ENCODE results near the gene NFATC2. TPM values are rescaled to one million over a fixed set of nuclear protein-coding genes. Genes with fewer than 3 reads are reported as not detected.
A peak's percentile ranks its signal among the peaks of the same experiment; 100 is the strongest.

Gene NFATC2
- total RNA-seq, 4 donors from 2014 or later: 1.6 to 3.9 (median 2.8) TPM

- peaks cover 35 to 37% of the 10 kb centered on the region in 2 donors for H3K4me1 ChIP-seq
- DNase-seq: peak; percentile 36 to 41
- in situ Hi-C loops (cut with MboI; ENCODE audit: low sequenced_read_pairs in 4 of 4): loop anchor here in 1 of 4 donors (10.0 kb wide), 1 partner anchor 108 kb away; no protein-coding TSS in a partner anchor
- H3K9me3 ChIP-seq: no peaks in the 10 kb centered on the region
- no peaks in the 10 kb centered on the region for H3K27me3 ChIP-seq
- TF ChIP-seq CTCF (IDR thresholded peaks at IDR 0.05 in 4 of 5, conservative IDR thresholded peaks at IDR 0.05 in 1 of 5): peak in 4 of 5 experiments; percentile 12 to 40 (median 23)
- peak; percentile 12 to 42 for TF ChIP-seq POLR2A (IDR thresholded peaks at IDR 0.05)
- no peaks in the 10 kb centered on the region for H3K36me3 ChIP-seq
- H3K27ac ChIP-seq: peak overlapping the region; percentile 45 to 83 (median 72)
- peak overlapping the region; percentile 57 to 72 (median 64) for H3K4me3 ChIP-seq
- peak; percentile 56 to 61 for ATAC-seq
- intact Hi-C loops (cut with DNase I; ENCODE audit: low total_unique reads): loop anchor here (2.0 kb wide), 1 partner anchor 20 kb away; the partner anchor contains the start of gene NFATC2
Observed at GRCh38 chr20:51562332-51563173, 20.0 kb upstream of the NFATC2 start.

- no peaks in the 10 kb centered on the region for H3K36me3 ChIP-seq
- intact Hi-C loops (cut with DNase I; ENCODE audit: low total_unique reads) (loop anchor here (2.0 kb wide), 1 partner anchor 19 kb away; the partner anchor contains the start of gene NFATC2), in situ Hi-C loops (cut with MboI; ENCODE audit: low sequenced_read_pairs in 4 of 4) (loop anchor here in 1 of 4 donors (10.0 kb wide), 1 partner anchor 107 kb away; no protein-coding TSS in a partner anchor)
- peak overlapping the region; percentile 45 to 83 (median 72) for H3K27ac ChIP-seq
- no peak for TF ChIP-seq CTCF (IDR thresholded peaks at IDR 0.05 in 4 of 5, conservative IDR thresholded peaks at IDR 0.05 in 1 of 5)
- no peak for TF ChIP-seq POLR2A (IDR thresholded peaks at IDR 0.05)
- DNase-seq (no peak), ATAC-seq (no peak)
- H3K4me3 ChIP-seq: peak overlapping the region; percentile 57 to 72 (median 64)
- no peaks in the 10 kb centered on the region for H3K9me3 ChIP-seq
- H3K4me1 ChIP-seq: peaks cover 35 to 37% of the 10 kb centered on the region in 2 donors
- no peaks in the 10 kb centered on the region for H3K27me3 ChIP-seq
Observed at GRCh38 chr20:51562027-51562331, 19.5 kb upstream of the NFATC2 start.

DNA sequence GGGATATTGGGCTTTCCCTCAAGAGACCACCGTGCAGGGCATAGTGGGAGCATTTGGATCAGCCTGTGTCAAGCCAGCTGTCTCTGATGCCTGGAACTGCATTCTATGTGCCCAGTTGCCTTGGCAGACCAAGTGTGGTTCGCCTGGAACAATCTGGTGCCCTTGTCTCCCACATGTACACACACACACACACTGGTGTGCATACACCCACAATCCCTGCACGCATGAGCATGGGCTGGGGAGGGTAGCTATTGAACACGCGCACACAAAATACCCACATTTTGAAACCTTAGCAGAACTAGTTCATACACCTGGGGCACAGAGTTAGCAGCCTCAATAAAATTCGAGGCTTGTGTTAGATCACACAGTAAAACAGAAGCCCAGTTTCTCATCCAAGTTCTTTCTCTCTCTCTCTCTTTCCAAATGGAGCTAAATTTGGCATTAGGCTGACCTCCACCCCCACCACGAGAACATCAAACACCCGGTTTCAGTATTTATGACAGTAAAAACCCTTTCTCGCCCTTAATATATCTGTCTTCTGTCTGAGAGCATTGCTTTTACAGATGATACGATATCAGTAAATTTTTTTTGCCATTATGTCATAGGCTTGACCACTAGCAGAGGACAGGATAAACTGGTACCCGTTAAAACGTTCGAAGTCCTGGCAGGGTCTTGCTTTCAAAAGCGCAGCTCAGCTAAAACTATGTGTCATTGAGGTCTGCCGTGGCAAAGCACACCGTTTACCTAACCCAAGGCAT, 18.2 kb upstream of the NFATC2 start:
- intact Hi-C loops (cut with DNase I; ENCODE audit: low total_unique reads): no loop called here
- peak overlapping the region; percentile 32 to 72 (median 62) for H3K4me3 ChIP-seq
- H3K36me3 ChIP-seq: no peaks in the 10 kb centered on the region
- DNase-seq (no peak), ATAC-seq (no peak)
- no peaks in the 10 kb centered on the region for H3K9me3 ChIP-seq
- in situ Hi-C loops (cut with MboI; ENCODE audit: low sequenced_read_pairs in 4 of 4): loop anchor here in 1 of 4 donors (10.0 kb wide), 1 partner anchor 106 kb away; no protein-coding TSS in a partner anchor
- TF ChIP-seq POLR2A (IDR thresholded peaks at IDR 0.05) (no peak), CTCF (IDR thresholded peaks at IDR 0.05 in 4 of 5, conservative IDR thresholded peaks at IDR 0.05 in 1 of 5) (no peak)
- H3K4me1 ChIP-seq: peaks cover 31 to 36% of the 10 kb centered on the region in 2 donors
- no peak overlapping the region for H3K27ac ChIP-seq
- H3K27me3 ChIP-seq: no peaks in the 10 kb centered on the region

DNA sequence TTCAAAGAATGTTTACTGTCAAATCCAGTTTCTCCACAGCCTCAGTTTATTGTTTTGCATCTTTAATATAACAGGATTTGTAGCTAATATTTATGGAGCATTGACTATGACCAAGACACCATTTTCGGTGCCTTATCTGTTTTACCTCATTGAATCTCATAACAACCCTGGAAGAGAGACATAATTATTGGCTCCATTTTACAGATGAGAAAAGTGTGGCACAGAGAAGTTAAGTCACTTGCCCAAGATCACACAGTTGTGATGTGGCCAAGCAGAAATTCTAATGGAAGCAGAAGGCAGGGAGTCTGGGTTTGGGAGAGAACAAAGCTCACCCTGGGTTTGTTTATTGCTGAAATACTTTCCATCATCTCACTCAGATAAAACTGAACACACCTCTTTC, 17.5 kb upstream of the NFATC2 start:
- intact Hi-C loops (cut with DNase I; ENCODE audit: low total_unique reads): no loop called here
- TF ChIP-seq POLR2A (IDR thresholded peaks at IDR 0.05) (no peak), CTCF (IDR thresholded peaks at IDR 0.05 in 4 of 5, conservative IDR thresholded peaks at IDR 0.05 in 1 of 5) (no peak)

More for the DNA sequence above, 17.5 kb upstream of the NFATC2 start:
- H3K27me3 ChIP-seq: no peaks in the 10 kb centered on the region
- H3K27ac ChIP-seq: no peak overlapping the region
- in situ Hi-C loops (cut with MboI; ENCODE audit: low sequenced_read_pairs in 4 of 4): loop anchor here in 1 of 4 donors (10.0 kb wide), 1 partner anchor 105 kb away; no protein-coding TSS in a partner anchor
- ATAC-seq (no peak), DNase-seq (no peak)
- H3K4me1 ChIP-seq: peaks cover 29 to 31% of the 10 kb centered on the region in 2 donors
- H3K4me3 ChIP-seq: no peak overlapping the region
- no peaks in the 10 kb centered on the region for H3K36me3 ChIP-seq
- no peaks in the 10 kb centered on the region for H3K9me3 ChIP-seq
